GM10248 (cell line): ENCODE data around the gene IDNK.

Experiments
- CTCF ChIA-PET: fragments of 300-600 bp; sonication (Branson Sonifier 250); formaldehyde crosslinking; extraction: SDS; loops from one replicate; lab custom pipeline; 2021; ENCODE audit warnings: antibody characterized with exemption; lab: Yijun Ruan, JAX
- POLR2A ChIA-PET: fragments of 350-650 bp; sonication (Branson Sonifier 250); formaldehyde crosslinking; extraction: SDS; loops from one replicate; lab custom pipeline; 2020; ENCODE audit warnings: antibody characterized with exemption; lab: Yijun Ruan, JAX
- DNase-seq: peaks from one replicate; pipeline ENCODE4 v3.0.0; 2012; ENCODE audit errors: extremely low spot score
- TF ChIP-seq, protein P1 (sequence below): IDR thresholded peaks from 2 replicates; pipeline ENCODE4 v1.5.1; 2012; ENCODE audit warnings: mild to moderate bottlenecking, low read depth; ENCODE audit errors: extremely low read depth, missing control alignments, control extremely low read depth

Gene IDNK

GRCh38 chr9:83642793-83643192 is 19.9 kb downstream of the IDNK start:
- DNase-seq, result no peak
- CTCF ChIA-PET, result no interaction called here
- POLR2A ChIA-PET, result no interaction called here
- TF ChIP-seq, protein P1, sequence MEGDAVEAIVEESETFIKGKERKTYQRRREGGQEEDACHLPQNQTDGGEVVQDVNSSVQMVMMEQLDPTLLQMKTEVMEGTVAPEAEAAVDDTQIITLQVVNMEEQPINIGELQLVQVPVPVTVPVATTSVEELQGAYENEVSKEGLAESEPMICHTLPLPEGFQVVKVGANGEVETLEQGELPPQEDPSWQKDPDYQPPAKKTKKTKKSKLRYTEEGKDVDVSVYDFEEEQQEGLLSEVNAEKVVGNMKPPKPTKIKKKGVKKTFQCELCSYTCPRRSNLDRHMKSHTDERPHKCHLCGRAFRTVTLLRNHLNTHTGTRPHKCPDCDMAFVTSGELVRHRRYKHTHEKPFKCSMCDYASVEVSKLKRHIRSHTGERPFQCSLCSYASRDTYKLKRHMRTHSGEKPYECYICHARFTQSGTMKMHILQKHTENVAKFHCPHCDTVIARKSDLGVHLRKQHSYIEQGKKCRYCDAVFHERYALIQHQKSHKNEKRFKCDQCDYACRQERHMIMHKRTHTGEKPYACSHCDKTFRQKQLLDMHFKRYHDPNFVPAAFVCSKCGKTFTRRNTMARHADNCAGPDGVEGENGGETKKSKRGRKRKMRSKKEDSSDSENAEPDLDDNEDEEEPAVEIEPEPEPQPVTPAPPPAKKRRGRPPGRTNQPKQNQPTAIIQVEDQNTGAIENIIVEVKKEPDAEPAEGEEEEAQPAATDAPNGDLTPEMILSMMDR, result no peak

- TF ChIP-seq, protein P1, result no peak
- ChIA-PET CTCF (interaction anchor here (1.0 to 5.6 kb wide), 4 partner anchors 16 to 312 kb away, joined by 3 to 34 read pairs (median 3); no protein-coding TSS in a partner anchor), POLR2A (no interaction called here)
- DNase-seq, result no peak
Measured at GRCh38 chr9:83646500-83647239, 23.7 kb downstream of the IDNK start.

- peak; percentile 70 for DNase-seq
- ChIA-PET POLR2A (no interaction called here), CTCF (interaction anchor here (0.6 to 5.6 kb wide), 22 partner anchors 10 to 315 kb away, joined by 3 to 58 read pairs (median 5); partner anchors contain the start of genes IDNK, KIF27 and UBQLN1)
- TF ChIP-seq, protein P1, result peak; percentile 82
Measured at GRCh38 chr9:83649080-83649479, 26.1 kb downstream of the IDNK start.

- TF ChIP-seq, protein P1, result no peak
- ChIA-PET POLR2A (interaction anchor here (1.6 kb wide), 1 partner anchor 59 kb away, joined by 3 read pairs; the partner anchor contains the start of gene UBQLN1), CTCF (interaction anchor here (0.6 to 5.6 kb wide), 20 partner anchors 8 to 315 kb away, joined by 3 to 58 read pairs (median 6); partner anchors contain the start of genes IDNK, KIF27 and UBQLN1)
- DNase-seq, result no peak
Measured at GRCh38 chr9:83649515-83649914, 26.6 kb downstream of the IDNK start.

GRCh38 chr9:83651558-83651957 is 28.6 kb downstream of the IDNK start:
- POLR2A ChIA-PET, result no interaction called here
- no peak for DNase-seq
- TF ChIP-seq, protein P1, result no peak
- CTCF ChIA-PET, result interaction anchor here (4.2 to 5.6 kb wide), 2 partner anchors 12 to 31 kb away, joined by 34 to 58 read pairs; no protein-coding TSS in a partner anchor

DNA sequence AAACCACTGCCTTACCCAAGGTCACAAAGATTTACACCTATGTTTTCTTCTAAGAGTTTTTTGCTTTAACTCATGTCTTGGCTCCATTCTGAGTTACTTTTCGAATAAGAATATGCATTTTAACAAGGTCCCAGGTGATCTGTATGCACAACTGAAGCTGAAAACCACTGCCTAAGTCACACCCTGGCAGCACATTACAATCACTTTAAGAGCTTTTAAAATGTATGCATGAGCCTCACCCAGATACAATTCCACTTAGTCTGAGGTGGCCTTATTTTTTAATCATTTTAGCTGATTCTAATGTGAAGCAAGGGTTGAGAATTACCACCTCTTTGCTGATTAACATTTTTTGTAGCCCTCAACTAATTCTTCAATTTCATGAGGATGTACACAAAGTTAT is 29.5 kb downstream of the IDNK start:
- TF ChIP-seq, protein P1, result no peak
- POLR2A ChIA-PET, result no interaction called here
- CTCF ChIA-PET, result interaction anchor here (2.6 kb wide), 1 partner anchor 32 kb away, joined by 8 read pairs; no protein-coding TSS in a partner anchor
- DNase-seq, result no peak
